ENCODE data around the gene PRPF40A. TPM values are rescaled to one million over a fixed set of nuclear protein-coding genes. Genes with fewer than 3 reads are reported as not detected.
A peak's percentile ranks its signal among the peaks of the same experiment; 100 is the strongest.

PRPF40A gene
- polyA plus RNA-seq, 1 experiment: 113 TPM

DNA sequence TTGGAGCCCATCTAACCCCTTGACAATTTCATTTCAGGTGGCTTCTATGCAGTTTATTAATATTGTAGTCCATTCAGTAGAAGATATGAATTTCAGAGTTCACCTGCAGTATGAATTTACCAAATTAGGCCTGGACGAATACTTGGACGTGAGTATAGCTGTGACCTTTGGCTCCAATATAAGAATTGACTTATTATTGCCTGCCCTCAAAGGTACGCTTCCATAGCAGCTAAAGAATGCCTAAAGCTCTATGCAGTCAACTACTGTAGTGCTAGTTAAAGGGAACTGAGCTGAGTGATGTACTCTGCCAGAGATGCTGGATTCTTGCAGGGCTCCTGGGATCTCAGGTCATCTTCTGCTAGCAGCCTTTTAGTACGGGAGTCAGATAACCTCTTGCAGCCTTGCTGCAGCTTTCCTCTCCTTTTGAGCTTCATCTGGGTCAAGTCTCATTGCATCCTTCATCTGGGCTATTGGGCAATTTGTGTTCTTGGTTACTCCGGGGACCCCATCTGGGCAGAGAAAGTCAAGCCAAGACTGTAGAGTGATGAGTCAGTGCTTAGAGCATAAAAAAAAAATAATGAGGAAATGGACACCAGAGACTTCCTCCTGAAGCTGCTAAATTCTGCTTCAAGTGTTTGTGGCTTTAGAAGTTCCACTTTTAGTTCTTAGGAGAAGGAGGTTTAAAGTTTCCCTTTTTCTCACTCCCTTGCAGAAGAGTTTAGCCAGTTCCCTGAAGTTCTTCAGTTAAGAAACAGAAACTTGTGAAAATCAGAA, 105.6 kb downstream of the PRPF40A start:
- Histone ChIP-seq H3K9me3 (ENCODE audit: control insufficient read depth, insufficient read depth, low read length) (no peaks in the 10 kb centered on the region), H3K4me3 (ENCODE audit: low read depth, low read length) (no peak overlapping the region), H3K27ac (ENCODE audit: low read depth, low read length) (no peak overlapping the region), H3K27me3 (ENCODE audit: control insufficient read depth, insufficient read depth, low read length) (no peaks in the 10 kb centered on the region)
- DNase-seq (ENCODE audit: low read depth, low spot score): peak; percentile 46
- ChIA-PET CTCF (interaction anchor here (0.6 to 1.7 kb wide), 2 partner anchors 24 to 422 kb away, joined by 5 to 7 read pairs; no protein-coding TSS in a partner anchor), POLR2A (interaction anchor here (0.6 to 1.0 kb wide), 2 partner anchors 11 to 78 kb away, joined by 3 to 9 read pairs; no protein-coding TSS in a partner anchor)
- TF ChIP-seq, protein P1, sequence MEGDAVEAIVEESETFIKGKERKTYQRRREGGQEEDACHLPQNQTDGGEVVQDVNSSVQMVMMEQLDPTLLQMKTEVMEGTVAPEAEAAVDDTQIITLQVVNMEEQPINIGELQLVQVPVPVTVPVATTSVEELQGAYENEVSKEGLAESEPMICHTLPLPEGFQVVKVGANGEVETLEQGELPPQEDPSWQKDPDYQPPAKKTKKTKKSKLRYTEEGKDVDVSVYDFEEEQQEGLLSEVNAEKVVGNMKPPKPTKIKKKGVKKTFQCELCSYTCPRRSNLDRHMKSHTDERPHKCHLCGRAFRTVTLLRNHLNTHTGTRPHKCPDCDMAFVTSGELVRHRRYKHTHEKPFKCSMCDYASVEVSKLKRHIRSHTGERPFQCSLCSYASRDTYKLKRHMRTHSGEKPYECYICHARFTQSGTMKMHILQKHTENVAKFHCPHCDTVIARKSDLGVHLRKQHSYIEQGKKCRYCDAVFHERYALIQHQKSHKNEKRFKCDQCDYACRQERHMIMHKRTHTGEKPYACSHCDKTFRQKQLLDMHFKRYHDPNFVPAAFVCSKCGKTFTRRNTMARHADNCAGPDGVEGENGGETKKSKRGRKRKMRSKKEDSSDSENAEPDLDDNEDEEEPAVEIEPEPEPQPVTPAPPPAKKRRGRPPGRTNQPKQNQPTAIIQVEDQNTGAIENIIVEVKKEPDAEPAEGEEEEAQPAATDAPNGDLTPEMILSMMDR (IDR thresholded peaks at IDR 0.05; ENCODE audit: low read depth, low read length): no peak

- no peak for DNase-seq (ENCODE audit: low read depth, low spot score)
- H3K27me3 ChIP-seq (ENCODE audit: control insufficient read depth, insufficient read depth, low read length): no peaks in the 10 kb centered on the region
- no peak overlapping the region for H3K4me3 ChIP-seq (ENCODE audit: low read depth, low read length)
- TF ChIP-seq, protein P1 (IDR thresholded peaks at IDR 0.05; ENCODE audit: low read depth, low read length): no peak
- POLR2A ChIA-PET: no interaction called here
- CTCF ChIA-PET: no interaction called here
- no peaks in the 10 kb centered on the region for H3K9me3 ChIP-seq (ENCODE audit: control insufficient read depth, insufficient read depth, low read length)
- H3K27ac ChIP-seq (ENCODE audit: low read depth, low read length): no peak overlapping the region
Measured at GRCh38 chr2:152609699-152610098, 107.6 kb downstream of the PRPF40A start.

DNA sequence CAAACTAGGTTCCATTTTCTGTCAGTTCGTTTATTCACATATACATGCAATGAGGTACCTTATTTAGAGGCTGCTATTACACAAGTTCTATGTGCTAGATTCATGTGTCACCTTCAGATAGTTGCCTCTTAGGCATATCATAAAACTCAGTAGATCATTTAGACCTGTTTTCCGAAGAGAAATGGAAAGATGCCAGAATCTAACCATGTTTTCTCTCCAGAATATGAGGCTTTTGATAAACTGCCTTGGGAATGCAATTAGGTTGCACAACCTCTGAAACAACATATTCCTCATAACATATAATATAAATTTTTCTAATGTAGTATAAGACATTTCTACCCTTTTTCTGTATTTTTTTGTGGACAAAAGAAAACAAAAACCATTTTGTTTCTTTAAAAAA, 108.1 kb downstream of the PRPF40A start:
- TF ChIP-seq, protein P1 (IDR thresholded peaks at IDR 0.05; ENCODE audit: low read depth, low read length): no peak

GRCh38 chr2:152607793-152608300, 109.4 kb downstream of the PRPF40A start:
- Histone ChIP-seq H3K9me3 (ENCODE audit: control insufficient read depth, insufficient read depth, low read length) (no peaks in the 10 kb centered on the region), H3K4me3 (ENCODE audit: low read depth, low read length) (no peak overlapping the region), H3K27ac (ENCODE audit: low read depth, low read length) (no peak overlapping the region), H3K27me3 (ENCODE audit: control insufficient read depth, insufficient read depth, low read length) (no peaks in the 10 kb centered on the region)
- TF ChIP-seq, protein P1 (IDR thresholded peaks at IDR 0.05; ENCODE audit: low read depth, low read length): no peak
- CTCF ChIA-PET: interaction anchor here (0.6 kb wide), 1 partner anchor 27 kb away, joined by 5 read pairs; no protein-coding TSS in a partner anchor
- DNase-seq (ENCODE audit: low read depth, low spot score): no peak
- POLR2A ChIA-PET: no interaction called here

More for the DNA sequence above, 108.1 kb downstream of the PRPF40A start:
- CTCF ChIA-PET: no interaction called here
- H3K27me3 ChIP-seq (ENCODE audit: control insufficient read depth, insufficient read depth, low read length): no peaks in the 10 kb centered on the region
- DNase-seq (ENCODE audit: low read depth, low spot score): no peak
- H3K27ac ChIP-seq (ENCODE audit: low read depth, low read length): no peak overlapping the region
- no peaks in the 10 kb centered on the region for H3K9me3 ChIP-seq (ENCODE audit: control insufficient read depth, insufficient read depth, low read length)
- POLR2A ChIA-PET: no interaction called here
- H3K4me3 ChIP-seq (ENCODE audit: low read depth, low read length): no peak overlapping the region

DNA sequence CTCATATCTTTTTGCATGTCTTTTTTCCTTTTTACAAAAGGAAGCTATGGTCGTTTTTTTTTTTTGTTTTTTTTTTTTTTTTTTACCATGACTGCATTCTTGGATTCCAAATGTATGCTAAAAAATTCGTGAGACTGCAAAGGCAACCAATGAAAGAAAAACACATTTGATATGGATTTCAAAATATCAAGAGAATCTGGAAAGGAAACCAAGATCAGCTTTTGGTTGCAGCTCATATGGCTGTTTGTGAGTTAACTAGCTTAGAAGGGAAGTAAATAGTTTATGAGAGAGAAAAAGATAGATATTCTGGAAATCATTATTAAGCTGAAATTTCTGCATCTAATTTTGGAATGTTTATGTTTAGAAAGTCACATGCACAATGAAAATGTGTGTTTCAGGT, 110.3 kb downstream of the PRPF40A start:
- CTCF ChIA-PET: interaction anchor here (0.6 to 1.4 kb wide), 7 partner anchors 17 to 548 kb away, joined by 3 to 10 read pairs (median 5); partner anchors contain the start of gene STAM2
- TF ChIP-seq, protein P1 (IDR thresholded peaks at IDR 0.05; ENCODE audit: low read depth, low read length): no peak
- Histone ChIP-seq H3K27me3 (ENCODE audit: control insufficient read depth, insufficient read depth, low read length) (no peaks in the 10 kb centered on the region), H3K27ac (ENCODE audit: low read depth, low read length) (no peak overlapping the region), H3K4me3 (ENCODE audit: low read depth, low read length) (no peak overlapping the region), H3K9me3 (ENCODE audit: control insufficient read depth, insufficient read depth, low read length) (no peaks in the 10 kb centered on the region)
- no peak for DNase-seq (ENCODE audit: low read depth, low spot score)
- POLR2A ChIA-PET: no interaction called here

All from AG04450 (cell line).